DLD1 (cell line): ENCODE measurements around the gene SACM1L.

Experiments used
- in situ Hi-C: cut with HindIII; loops from 2 replicates; pipeline ENCODE4 v1.10.0; 2017; ENCODE audit warnings: low sequenced_read_pairs

Gene SACM1L, protein sequence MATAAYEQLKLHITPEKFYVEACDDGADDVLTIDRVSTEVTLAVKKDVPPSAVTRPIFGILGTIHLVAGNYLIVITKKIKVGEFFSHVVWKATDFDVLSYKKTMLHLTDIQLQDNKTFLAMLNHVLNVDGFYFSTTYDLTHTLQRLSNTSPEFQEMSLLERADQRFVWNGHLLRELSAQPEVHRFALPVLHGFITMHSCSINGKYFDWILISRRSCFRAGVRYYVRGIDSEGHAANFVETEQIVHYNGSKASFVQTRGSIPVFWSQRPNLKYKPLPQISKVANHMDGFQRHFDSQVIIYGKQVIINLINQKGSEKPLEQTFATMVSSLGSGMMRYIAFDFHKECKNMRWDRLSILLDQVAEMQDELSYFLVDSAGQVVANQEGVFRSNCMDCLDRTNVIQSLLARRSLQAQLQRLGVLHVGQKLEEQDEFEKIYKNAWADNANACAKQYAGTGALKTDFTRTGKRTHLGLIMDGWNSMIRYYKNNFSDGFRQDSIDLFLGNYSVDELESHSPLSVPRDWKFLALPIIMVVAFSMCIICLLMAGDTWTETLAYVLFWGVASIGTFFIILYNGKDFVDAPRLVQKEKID

DNA sequence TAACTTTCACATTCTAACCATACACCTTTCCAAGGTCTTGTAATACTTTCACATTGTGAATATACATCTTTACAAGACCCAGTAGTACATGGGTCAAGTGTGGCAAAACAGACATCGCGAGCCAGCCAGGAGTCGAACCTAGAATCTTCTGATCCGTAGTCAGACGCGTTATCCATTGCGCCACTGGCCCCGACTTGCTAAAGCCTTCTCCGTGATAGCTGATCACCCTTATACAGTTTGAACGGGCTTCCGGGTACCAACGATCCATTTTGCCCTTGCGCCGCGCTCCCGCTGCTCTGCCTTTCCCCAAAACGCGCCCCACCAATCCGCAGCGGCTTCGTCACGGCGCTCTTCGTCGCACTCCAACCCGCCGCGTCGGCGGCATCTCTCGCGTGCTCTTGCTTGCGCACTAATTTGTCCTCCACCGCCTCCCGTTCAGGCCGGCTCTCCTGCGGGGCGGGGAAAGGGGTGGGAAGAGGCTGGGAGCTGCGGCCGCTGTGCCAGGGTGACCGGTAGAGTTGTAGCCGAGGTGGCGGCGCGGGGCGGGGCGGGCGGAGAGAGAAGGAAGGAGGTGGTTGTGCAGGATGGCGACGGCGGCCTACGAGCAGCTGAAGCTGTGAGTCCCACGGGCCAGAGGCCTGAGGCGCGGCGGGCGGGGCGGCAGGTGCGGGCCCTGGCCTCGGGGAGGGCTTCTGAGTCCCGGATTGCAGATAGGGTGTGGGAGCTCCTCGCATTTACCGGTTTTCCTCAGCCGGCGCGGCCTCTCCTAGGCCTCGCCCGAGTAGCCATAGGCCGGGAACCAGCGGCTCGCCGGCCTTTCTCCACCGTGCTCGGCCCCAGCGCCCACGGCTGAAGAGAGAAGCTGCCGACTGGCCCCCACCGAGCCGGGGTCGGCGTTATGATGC is at the start of gene SACM1L:
SACM1L (plus strand) TSS at position 515 of the 905 bp plus-strand sequence; CDS start at position 585, 70 bp downstream.
- in situ Hi-C loops, result no loop called here

DNA sequence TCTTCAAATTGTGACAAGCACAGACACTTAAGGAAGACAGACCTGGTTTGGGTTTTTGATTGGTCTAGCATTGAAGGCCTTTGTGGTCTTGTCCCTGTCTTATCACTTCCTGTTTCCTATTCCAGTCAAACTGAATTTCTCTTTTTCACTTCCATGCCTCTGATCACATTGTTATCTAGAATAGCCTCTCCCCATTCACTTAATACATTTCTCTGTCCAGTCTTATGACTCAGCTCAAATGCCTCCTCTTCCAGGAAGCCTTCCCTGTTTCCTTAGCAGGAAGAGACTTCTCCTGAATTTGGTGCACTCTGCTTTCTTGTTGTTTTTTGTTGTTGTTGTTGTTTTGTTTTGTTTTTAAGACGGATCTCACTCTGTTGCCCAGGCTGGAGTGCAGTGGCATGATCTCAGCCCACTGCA is 49.1 kb upstream of the SACM1L start:
- in situ Hi-C loops, result no loop called here

DNA sequence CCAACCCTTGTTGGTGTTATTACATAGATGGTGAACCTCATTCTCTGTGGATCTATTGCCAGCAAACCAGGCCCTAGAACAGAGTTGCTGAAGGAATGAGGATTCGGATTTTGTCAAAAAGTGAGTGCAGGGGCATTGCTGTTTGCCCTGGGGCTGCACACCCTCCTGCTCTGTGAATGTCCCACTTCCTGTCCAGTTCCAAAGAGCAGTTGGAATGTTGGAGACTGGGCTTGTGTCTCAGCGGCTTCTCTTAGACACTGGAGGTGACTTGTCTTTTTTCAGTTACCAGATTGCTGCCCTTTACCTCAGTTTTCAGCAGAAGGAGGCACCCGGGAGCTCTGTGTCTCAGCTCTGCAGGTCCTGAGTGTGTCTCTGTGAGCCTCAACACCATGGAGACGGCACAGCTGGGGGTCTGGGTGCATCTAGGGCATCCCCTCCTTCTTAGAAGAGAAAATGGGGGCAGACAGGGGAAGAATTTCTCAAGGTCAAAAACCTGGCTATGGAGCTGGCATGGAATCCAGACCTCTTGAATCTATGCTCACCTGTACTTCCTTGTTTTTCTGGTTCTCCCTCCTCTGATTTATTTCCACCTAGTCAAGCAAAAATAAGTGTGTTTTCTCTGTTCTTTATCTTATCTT is 48.4 kb upstream of the SACM1L start:
- in situ Hi-C loops, result no loop called here

- in situ Hi-C loops, result no loop called here
Measured at GRCh38 chr3:45641756-45642155, 47.4 kb upstream of the SACM1L start.

DNA sequence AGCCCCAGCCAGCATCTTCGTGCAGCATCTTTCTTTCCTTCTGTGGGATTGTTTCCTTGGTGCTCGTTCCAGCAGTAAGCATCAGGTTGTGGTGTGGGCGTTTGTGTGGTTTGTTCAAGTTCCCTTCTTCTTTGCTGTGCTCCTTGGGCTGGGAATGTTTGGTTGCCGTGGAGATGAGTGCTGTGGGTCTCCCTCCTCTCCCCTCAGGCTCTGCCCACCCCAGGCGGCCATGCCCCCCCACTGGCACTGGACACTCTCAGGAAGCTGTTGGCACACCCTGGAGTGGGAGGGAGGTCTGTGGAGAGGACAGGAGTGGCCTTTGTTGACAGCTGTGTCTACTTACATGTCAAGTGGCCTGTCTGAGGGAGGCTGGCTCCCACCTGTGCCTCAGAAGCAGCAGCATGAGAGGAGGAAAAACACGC is 46.5 kb upstream of the SACM1L start:
- in situ Hi-C loops, result no loop called here

DNA sequence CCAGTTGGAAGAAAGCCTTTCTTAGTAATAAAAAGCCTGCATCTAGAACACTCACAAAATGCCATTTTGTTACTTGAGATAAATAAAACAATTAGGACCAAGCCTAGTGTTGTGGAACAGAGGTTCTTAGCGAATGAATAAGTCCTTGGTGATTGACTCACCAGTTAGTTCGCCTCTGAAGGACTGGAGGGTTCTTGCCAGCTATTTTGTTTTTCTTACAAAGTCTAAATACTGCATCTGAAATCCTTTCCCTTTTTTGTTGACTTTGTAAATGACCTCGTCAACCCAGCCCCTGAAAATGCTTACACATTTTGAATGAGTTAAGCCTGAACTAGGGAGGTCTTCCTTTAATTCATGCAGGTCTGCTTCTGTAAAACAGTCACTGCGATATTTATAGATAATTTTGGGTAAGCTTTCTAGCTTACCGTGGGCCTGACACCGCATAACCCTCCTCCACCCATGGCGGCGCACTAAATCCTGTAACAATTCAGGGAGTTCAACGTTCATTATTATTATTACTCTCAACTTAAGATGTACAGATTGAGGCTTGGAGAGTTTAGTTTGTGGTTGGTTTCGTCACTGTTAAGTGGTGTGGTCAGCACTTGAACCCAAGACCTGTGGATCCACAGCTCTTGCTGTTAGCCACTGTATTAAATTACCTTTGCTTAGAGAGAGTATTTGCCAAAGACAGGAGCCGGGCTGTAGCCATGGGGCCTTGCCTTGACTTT is 45.0 kb upstream of the SACM1L start:
- in situ Hi-C loops, result no loop called here

DNA sequence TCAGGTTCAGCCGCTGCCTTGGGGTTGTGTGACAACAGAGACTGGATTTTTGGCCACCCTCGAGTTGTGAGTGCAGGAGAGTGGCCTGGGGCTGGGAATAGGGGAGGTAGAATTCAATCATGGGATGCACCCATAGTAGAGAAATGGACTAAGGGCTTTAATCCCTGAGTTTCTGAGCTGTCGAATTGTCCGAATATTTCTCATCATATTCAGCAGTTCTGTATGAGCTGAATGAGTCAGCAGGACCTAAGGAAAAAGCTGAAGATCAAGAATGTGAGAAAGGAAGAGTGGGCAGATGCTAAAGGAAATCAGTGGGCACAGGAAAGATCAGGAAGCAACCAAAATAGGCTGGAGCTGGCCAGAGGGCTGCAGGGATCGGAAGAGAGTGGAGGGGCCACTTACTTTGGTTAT is 44.4 kb upstream of the SACM1L start:
- in situ Hi-C loops, result no loop called here

- in situ Hi-C loops, result no loop called here
Measured at GRCh38 chr3:45646051-45646585, 43.1 kb upstream of the SACM1L start.

DNA sequence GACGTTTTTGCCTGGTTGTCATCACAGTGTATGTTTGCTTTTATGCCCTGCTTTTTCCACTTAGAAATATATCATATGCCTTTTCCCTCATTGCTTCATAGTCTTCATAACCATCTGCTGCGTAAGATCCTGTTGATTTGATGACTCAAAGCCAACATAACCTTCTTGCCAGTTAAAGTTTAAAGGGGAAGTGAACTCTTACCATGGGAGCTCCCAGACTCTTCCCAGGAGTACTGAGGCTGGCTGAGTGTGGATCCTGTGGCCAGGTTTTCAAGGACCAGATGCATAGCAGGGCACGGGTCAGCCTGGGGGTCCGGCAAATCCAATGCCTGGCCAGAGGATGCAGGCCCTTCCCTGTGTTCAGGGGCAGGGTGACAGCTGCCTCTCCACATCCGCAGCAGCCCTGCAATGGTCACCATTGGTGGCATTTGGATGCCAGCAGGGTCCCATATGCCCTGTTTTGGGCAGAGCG is 42.0 kb upstream of the SACM1L start:
- in situ Hi-C loops, result no loop called here

DNA sequence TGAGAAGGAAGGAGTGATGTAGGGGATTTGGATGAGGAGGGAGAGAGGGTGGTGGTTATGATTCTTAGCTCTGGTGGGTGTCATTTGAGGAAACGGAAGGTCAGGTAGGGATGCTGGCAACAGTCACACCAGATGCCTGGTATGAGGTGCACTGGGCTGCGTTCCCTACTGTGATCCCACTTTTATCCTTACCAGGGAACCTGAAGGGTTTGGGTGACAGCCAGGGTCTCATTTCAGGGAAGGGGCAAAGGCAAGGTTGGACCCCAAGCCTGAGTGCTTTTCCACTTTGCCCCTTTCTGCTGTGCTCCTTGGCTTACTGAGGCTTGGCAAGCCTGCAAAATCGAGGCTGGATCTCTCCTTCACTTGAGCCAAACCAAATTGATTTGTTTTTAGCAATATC is 36.0 kb upstream of the SACM1L start:
- in situ Hi-C loops, result loop anchor here (25.0 kb wide), 1 partner anchor 141 kb away; no protein-coding TSS in a partner anchor

DNA sequence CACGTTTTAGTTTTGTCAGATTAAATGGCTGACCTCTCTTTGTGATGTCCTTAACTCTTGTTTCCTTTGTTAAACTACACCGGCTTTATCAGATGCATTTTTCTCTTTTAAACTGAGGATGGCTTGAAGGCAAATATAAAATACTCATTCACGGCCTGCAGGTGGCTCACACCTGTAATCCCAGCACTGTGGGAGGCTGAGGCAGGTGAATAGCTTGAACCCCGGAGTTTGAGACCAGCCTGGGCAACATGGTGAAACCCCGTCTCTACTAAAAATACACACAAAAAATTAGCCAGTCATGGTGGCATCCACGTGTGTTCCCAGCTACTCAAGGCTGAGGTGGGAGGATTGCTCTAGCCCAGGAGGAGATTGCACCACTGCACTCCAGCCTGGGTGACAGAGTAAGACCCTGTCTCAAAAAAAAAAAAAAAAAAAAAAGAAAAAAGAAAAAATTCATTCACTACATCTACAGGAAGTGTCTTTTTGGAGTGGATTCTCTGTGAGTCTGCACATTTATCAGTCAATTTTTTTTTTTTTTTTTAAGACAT is 34.7 kb upstream of the SACM1L start:
- in situ Hi-C loops, result loop anchor here (25.0 kb wide), 1 partner anchor 142 kb away; no protein-coding TSS in a partner anchor

- in situ Hi-C loops, result loop anchor here (25.0 kb wide), 1 partner anchor 144 kb away; no protein-coding TSS in a partner anchor
Measured at GRCh38 chr3:45655906-45656305, 33.3 kb upstream of the SACM1L start.

DNA sequence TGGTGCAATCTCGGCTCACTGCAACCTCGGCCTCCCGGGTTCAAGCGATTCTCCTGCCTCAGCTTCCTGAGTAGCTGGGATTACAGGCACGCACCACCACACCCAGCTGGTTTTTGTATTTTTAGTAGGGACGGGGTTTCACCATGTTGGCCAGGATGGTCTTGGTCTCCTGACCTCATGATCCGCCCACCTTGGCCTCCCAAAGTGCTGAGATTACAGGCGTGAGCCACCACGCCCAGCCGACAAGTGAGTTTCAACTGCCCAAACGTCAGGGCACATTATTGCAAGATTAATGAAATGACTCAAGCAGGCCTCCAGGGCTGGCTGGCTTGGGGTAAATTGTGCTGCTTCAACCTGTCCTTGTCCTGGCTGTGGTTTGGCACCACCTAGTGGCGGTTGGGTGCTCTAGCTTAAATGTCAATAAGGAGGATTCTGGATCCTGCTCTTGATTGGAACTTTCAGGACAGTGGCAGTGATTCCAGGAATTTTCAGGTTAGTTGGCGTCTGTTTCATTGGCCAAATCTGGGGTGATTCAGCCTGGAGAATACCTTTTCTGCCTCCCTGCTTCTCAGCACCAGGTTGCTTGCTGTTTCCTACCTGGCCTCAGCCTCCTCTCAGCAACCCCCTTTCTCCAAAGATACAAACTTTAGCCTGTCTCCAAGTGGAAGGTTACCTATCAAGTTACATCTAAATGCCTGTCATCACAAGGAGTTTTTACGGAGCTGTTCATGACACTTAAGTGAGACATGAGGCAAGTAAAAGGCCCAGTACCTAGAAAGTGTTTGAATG is 32.4 kb upstream of the SACM1L start:
- in situ Hi-C loops, result loop anchor here (25.0 kb wide), 1 partner anchor 144 kb away; no protein-coding TSS in a partner anchor

DNA sequence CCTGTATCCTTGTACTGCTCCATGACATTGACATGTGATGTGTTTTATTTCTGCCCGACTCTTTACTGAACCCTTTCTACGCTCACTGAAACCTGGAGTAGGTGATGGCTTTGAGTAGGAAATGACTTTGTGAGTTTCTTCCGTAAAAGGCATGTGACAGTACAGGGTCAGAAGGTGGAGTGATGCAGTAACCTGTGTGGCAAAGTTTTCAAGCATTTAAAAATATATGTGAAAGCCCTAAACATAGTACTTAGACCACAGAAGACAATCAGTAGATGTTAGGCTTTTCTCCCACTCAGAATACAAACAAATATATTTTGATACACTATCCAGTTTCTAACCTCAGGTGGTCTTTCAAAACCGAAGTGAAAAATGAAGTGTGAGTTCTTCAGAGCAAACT is 31.3 kb upstream of the SACM1L start:
- in situ Hi-C loops, result loop anchor here (25.0 kb wide), 1 partner anchor 146 kb away; no protein-coding TSS in a partner anchor

DNA sequence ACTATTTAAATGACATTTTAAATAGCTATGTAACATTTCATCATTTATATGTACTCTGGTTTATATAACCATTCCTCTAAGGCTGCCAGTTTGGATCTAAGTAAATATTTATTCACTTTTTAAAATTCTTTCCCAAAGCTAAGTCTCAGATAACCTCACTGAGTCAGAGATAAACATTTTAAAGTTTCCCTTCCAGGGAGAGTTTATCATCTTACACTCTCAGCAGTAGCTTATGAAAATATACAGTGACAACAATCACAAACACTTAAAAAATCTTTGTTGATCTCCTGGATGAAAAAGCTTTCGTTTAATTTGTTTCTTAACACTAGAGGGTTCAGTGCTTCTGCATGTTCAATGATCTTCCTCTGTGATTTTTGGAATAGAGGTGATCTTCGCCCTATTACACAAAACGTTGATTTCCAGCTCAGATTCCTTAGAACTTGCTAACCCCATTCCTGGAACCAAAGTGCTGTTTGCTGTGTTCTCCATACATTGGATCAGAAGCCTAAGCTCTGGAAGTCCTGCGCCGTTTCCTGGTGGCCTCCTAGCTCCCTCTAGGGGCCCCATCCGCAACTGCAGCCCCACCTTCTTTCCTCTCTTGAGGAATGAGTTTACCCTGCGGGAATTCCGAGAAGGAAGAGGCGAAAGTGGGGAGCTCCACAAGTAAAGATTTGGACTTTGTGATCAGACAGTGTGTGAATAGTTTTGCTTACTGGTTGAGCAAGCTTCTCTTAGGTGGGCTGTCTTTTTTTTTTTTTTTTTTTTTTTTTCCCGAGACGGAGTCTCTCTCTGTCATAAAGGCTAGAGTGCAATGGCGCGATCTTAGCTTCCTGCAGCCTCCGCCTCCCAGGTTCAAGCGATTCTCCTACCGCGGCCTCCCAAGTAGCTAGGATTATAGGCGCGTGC is 29.3 kb upstream of the SACM1L start:
- in situ Hi-C loops, result loop anchor here (25.0 kb wide), 1 partner anchor 148 kb away; no protein-coding TSS in a partner anchor

GRCh38 chr3:45660567-45660901 is 28.7 kb upstream of the SACM1L start:
- in situ Hi-C loops, result loop anchor here (25.0 kb wide), 1 partner anchor 148 kb away; no protein-coding TSS in a partner anchor

- in situ Hi-C loops, result loop anchor here (25.0 kb wide), 1 partner anchor 152 kb away; no protein-coding TSS in a partner anchor
Measured at GRCh38 chr3:45664578-45664977, 24.6 kb upstream of the SACM1L start.
